HEK293 (cell line): ENCODE results near the gene SSTR5.

ENCODE experiments used
- AEBP2 ChIP-seq: fragments of 450-650 bp; formaldehyde crosslinking; IDR thresholded peaks from 2 replicates; pipeline ENCODE4 v1.5.1; 2016; ENCODE audit warnings: missing biosample characterization, missing genetic modification characterization, borderline replicate concordance
- ELK4 ChIP-seq: IDR thresholded peaks from 2 replicates; pipeline ENCODE4 v1.6.1; 2011; ENCODE audit warnings: mild to moderate bottlenecking, low read depth, low read length, borderline replicate concordance
- HIC1 ChIP-seq: fragments of 450-650 bp; formaldehyde crosslinking; IDR thresholded peaks from 2 replicates; pipeline ENCODE4 v1.5.1; 2016; ENCODE audit warnings: missing biosample characterization, missing genetic modification characterization
- HOXA7 ChIP-seq: sonication (generic); formaldehyde crosslinking; IDR thresholded peaks from 2 replicates; pipeline ENCODE4 v1.8.1; 2022; ENCODE audit warnings: missing genetic modification reagents, borderline replicate concordance
- HOXD13 ChIP-seq: sonication (generic); formaldehyde crosslinking; IDR thresholded peaks from 2 replicates; pipeline ENCODE4 v1.8.0; 2022; ENCODE audit warnings: missing genetic modification reagents, borderline replicate concordance
- KLF1 ChIP-seq: fragments of 450-650 bp; formaldehyde crosslinking; IDR thresholded peaks from 2 replicates; pipeline ENCODE4 v1.5.1; 2016; ENCODE audit warnings: missing biosample characterization, missing genetic modification characterization
- OVOL3 ChIP-seq: fragments of 450-650 bp; formaldehyde crosslinking; IDR thresholded peaks from 2 replicates; pipeline ENCODE4 v1.5.1; 2016; ENCODE audit warnings: missing biosample characterization, missing genetic modification characterization
- PRDM4 ChIP-seq: fragments of 450-650 bp; formaldehyde crosslinking; IDR thresholded peaks from 2 replicates; pipeline ENCODE4 v1.5.1; 2017; ENCODE audit warnings: missing biosample characterization, missing genetic modification characterization
- SP3 ChIP-seq: fragments of 450-650 bp; formaldehyde crosslinking; IDR thresholded peaks from 2 replicates; pipeline ENCODE4 v1.5.1; 2016; ENCODE audit warnings: missing biosample characterization, missing genetic modification characterization
- SP7 ChIP-seq: fragments of 450-650 bp; formaldehyde crosslinking; IDR thresholded peaks from 2 replicates; pipeline ENCODE4 v1.5.1; 2016; ENCODE audit warnings: missing biosample characterization, missing genetic modification characterization
- ZBTB17 ChIP-seq: fragments of 450-650 bp; formaldehyde crosslinking; IDR thresholded peaks from 2 replicates; pipeline ENCODE4 v1.5.1; 2016; ENCODE audit warnings: missing biosample characterization, missing genetic modification characterization
- ZBTB44 ChIP-seq: fragments of 450-650 bp; IDR thresholded peaks from 2 replicates; pipeline ENCODE4 v1.5.1; 2018; ENCODE audit warnings: missing biosample characterization, mild to moderate bottlenecking, missing genetic modification characterization
- ZNF169 ChIP-seq: fragments of 450-650 bp; formaldehyde crosslinking; IDR thresholded peaks from 2 replicates; pipeline ENCODE4 v1.5.1; 2016; ENCODE audit warnings: missing biosample characterization, missing genetic modification characterization
- ZNF18 ChIP-seq: fragments of 450-650 bp; formaldehyde crosslinking; IDR thresholded peaks from 2 replicates; pipeline ENCODE4 v1.5.1; 2016; ENCODE audit warnings: missing biosample characterization, missing genetic modification characterization
- ZNF248 ChIP-seq: fragments of 450-650 bp; formaldehyde crosslinking; IDR thresholded peaks from 2 replicates; pipeline ENCODE4 v1.5.1; 2017; ENCODE audit warnings: missing biosample characterization, missing genetic modification characterization
- ZNF341 ChIP-seq: fragments of 450-650 bp; formaldehyde crosslinking; IDR thresholded peaks from 2 replicates; pipeline ENCODE4; 2016; ENCODE audit warnings: low read depth, missing biosample characterization, missing genetic modification characterization
- ZNF391 ChIP-seq: fragments of 450-650 bp; formaldehyde crosslinking; IDR thresholded peaks from 2 replicates; pipeline ENCODE4 v1.5.1; 2016; ENCODE audit warnings: low read depth, missing biosample characterization, missing genetic modification characterization, borderline replicate concordance
- ZNF48 ChIP-seq: fragments of 450-650 bp; formaldehyde crosslinking; IDR thresholded peaks from 2 replicates; pipeline ENCODE4 v1.5.1; 2016; ENCODE audit warnings: missing biosample characterization, missing genetic modification characterization
- ZNF529 ChIP-seq: fragments of 450-650 bp; formaldehyde crosslinking; IDR thresholded peaks from 2 replicates; pipeline ENCODE4 v1.5.1; 2017; ENCODE audit warnings: missing genetic modification characterization, missing biosample characterization; ENCODE audit not compliant: insufficient replicate concordance
- ZNF555 ChIP-seq: fragments of 450-650 bp; formaldehyde crosslinking; conservative IDR thresholded peaks from 2 replicates; pipeline ENCODE4 v1.5.1; 2017; ENCODE audit warnings: missing biosample characterization, mild to moderate bottlenecking, missing genetic modification characterization, inconsistent platforms
- ZNF558 ChIP-seq: fragments of 450-650 bp; formaldehyde crosslinking; IDR thresholded peaks from 2 replicates; pipeline ENCODE4 v1.5.1; 2016; ENCODE audit warnings: missing biosample characterization, missing genetic modification characterization
- ZNF571 ChIP-seq: fragments of 450-650 bp; formaldehyde crosslinking; IDR thresholded peaks from 2 replicates; pipeline ENCODE4 v1.5.0; 2017; ENCODE audit warnings: missing biosample characterization, missing genetic modification characterization
- ZNF596 ChIP-seq: fragments of 450-650 bp; IDR thresholded peaks from 2 replicates; pipeline ENCODE4 v1.5.0; 2018; ENCODE audit warnings: missing biosample characterization, mild to moderate bottlenecking, missing genetic modification characterization, moderate library complexity
- ZNF600 ChIP-seq: fragments of 450-650 bp; formaldehyde crosslinking; IDR thresholded peaks from 2 replicates; pipeline ENCODE4 v1.5.1; 2016; ENCODE audit warnings: missing biosample characterization, missing genetic modification characterization
- ZNF654 ChIP-seq: fragments of 450-650 bp; formaldehyde crosslinking; IDR thresholded peaks from 2 replicates; pipeline ENCODE4 v1.5.1; 2016; ENCODE audit warnings: low read depth, missing biosample characterization, missing genetic modification characterization
- ZNF704 ChIP-seq: fragments of 450-650 bp; formaldehyde crosslinking; IDR thresholded peaks from 2 replicates; pipeline ENCODE4 v1.5.1; 2016; ENCODE audit warnings: missing biosample characterization, missing genetic modification characterization
- ZNF707 ChIP-seq: fragments of 450-650 bp; formaldehyde crosslinking; IDR thresholded peaks from 2 replicates; pipeline ENCODE4 v1.5.1; 2016; ENCODE audit warnings: missing biosample characterization, missing genetic modification characterization
- ZSCAN16 ChIP-seq: fragments of 450-650 bp; formaldehyde crosslinking; IDR thresholded peaks from 2 replicates; pipeline ENCODE4 v1.5.1; 2016; ENCODE audit warnings: missing biosample characterization, missing genetic modification characterization
- ZSCAN4 ChIP-seq: fragments of 450-650 bp; formaldehyde crosslinking; IDR thresholded peaks from 2 replicates; pipeline ENCODE4 v1.5.1; 2017; ENCODE audit warnings: missing biosample characterization, missing genetic modification characterization

The SSTR5 gene

GRCh38 chr16:1056196-1056595, 16.4 kb upstream of the SSTR5 start (continued):
- no peak for TF ChIP-seq ELK4
- TF ChIP-seq ZNF571 (tag by site-specific recombination), result no peak
- no peak for TF ChIP-seq ZNF169 (tag by site-specific recombination)
- TF ChIP-seq ZNF341 (tag by site-specific recombination), result peak; percentile 83
- no peak for TF ChIP-seq SP3 (tag by site-specific recombination)
- no peak for TF ChIP-seq ZNF18 (tag by site-specific recombination)
- TF ChIP-seq ZNF48 (tag by site-specific recombination), result no peak
- TF ChIP-seq ZNF654 (tag by site-specific recombination), result no peak
- TF ChIP-seq ZNF600 (tag by site-specific recombination), result peak; percentile 90
- no peak for TF ChIP-seq ZNF707
- no peak for TF ChIP-seq ZNF529 (tag by site-specific recombination)
- no peak for TF ChIP-seq ZNF555 (tag by site-specific recombination)
- TF ChIP-seq KLF1 (tag by site-specific recombination), result peak; percentile 47
- TF ChIP-seq ZNF558, result no peak
- no peak for TF ChIP-seq ZNF248 (tag by site-specific recombination)
- TF ChIP-seq HIC1 (tag by site-specific recombination), result no peak
- no peak for TF ChIP-seq AEBP2 (tag by site-specific recombination)
- TF ChIP-seq ZSCAN16 (tag by site-specific recombination), result no peak
- TF ChIP-seq OVOL3 (tag by site-specific recombination), result no peak
- no peak for TF ChIP-seq ZNF704 (tag by site-specific recombination)
- TF ChIP-seq ZBTB44 (tag by site-specific recombination), result 0 out of 2 replicates have a peak, but pooled peaks have one; percentile 20
- no peak for TF ChIP-seq HOXD13
- no peak for TF ChIP-seq ZNF391
- no peak for TF ChIP-seq ZNF596 (tag by site-specific recombination)
- no peak for TF ChIP-seq PRDM4 (tag by site-specific recombination)
- TF ChIP-seq ZBTB17, result peak; percentile 38; the same call in 1 of the 2 replicates
- no peak for TF ChIP-seq HOXA7 (CRISPR knock-in tag)
- TF ChIP-seq SP7 (tag by site-specific recombination), result peak; percentile 56
- TF ChIP-seq ZSCAN4, result no peak
